Adrenal gland (tissue), 12 donors: ENCODE results near the gene FEM1B. TPM values are rescaled to one million over a fixed set of nuclear protein-coding genes. Genes with fewer than 3 reads are reported as not detected.

Experiments
- DNase-seq, 7 donors: peaks; one replicate each; pipeline ENCODE4 v3.0.0-alpha.2; 2019 to 2020
- H3K27ac ChIP-seq, 5 donors: fragments of 200-600 bp; sonication (generic) in 4 of 5; 1 replicate in 3 of 5; 2 replicates in 2 of 5; pipeline versions ENCODE4 v1.5.1 to v1.8.0; 2016 to 2020; ENCODE audit warnings: mild to moderate bottlenecking in 1 of 5
- H3K27me3 ChIP-seq: fragments of 200-600 bp; 2 replicates; pipeline ENCODE4 v1.8.0; 2021
- H3K36me3 ChIP-seq, 2 donors: fragments of 200-600 bp; replicated peaks in 1 of 2; 1 replicate in 1 of 2; 2 replicates in 1 of 2; pipeline versions ENCODE4 v1.5.1 to v1.8.0; 2018 to 2022
- H3K4me1 ChIP-seq, 2 donors: fragments of 200-600 bp; replicated peaks in 1 of 2; 1 replicate in 1 of 2; 2 replicates in 1 of 2; pipeline versions ENCODE4 v1.5.1 to v1.8.0; 2018 to 2021
- H3K4me3 ChIP-seq, 4 donors: fragments of 200-600 bp; sonication (generic) in 3 of 4; one replicate each; pipeline ENCODE4 v1.5.1; 2016 to 2018
- H3K9me3 ChIP-seq, 3 donors: fragments of 200-600 bp; sonication (generic) in 1 of 3; replicated peaks in 1 of 3; 1 replicate in 2 of 3; 2 replicates in 1 of 3; pipeline versions ENCODE4 v1.5.1 to v1.8.0; 2016 to 2021
- POLR2A ChIP-seq, 2 donors: fragments of 450-650 bp; IDR thresholded peaks; one replicate each; pipeline ENCODE4 v1.6.1; 2017; ENCODE audit warnings: antibody characterized with exemption in 2 of 2, mild to moderate bottlenecking in 2 of 2, moderate library complexity in 1 of 2
- WGBS, 4 donors: extraction: QIAGEN DNeasy Blood & Tissue Kit in 2 of 4; methylation state at CpG; one replicate each; pipeline versions ENCODE4 v1.1.5 to v1.1.7; 2013 to 2017; 5-methylcytosine and 5-hydroxymethylcytosine counted together
- intact Hi-C, 2 donors: fragments of 100-400 bp; cut with DNase I; formaldehyde crosslinking; loops; one replicate each; pipeline versions ENCODE4 v1.14.1 to v1.15.0; 2022 to 2023
- polyA plus RNA-seq, 3 donors: library from polyadenylated mRNA; stranded (reverse); fragments of 200-250 nt in 2 of 3; fragments of 350-450 nt in 1 of 3; fragmentation: Illumina TruSeq in 1 of 3; extraction: RNeasy Lipid Tissue Mini Kit (QIAGEN cat#74804) in 1 of 3; gene quantifications; one replicate each; pipeline ENCODE4 v1.2.3, GENCODE V29; 2013 to 2014
- total RNA-seq, 9 donors: library from RNA; depleted of rRNA in 4 of 9; stranded (reverse); fragments of >200 nt in 4 of 9; fragments of 120-200 nt in 1 of 9; fragmentation: NEBNext Ultra II Directional in 1 of 9; extraction: Animal tissue kit (Norgen Biotek cat#: 25700) in 1 of 9; gene quantifications; one replicate each; pipeline versions ENCODE4 v1.1.0 to v1.2.4, GENCODE V29; 2013 to 2023
- TF ChIP-seq, protein P1 (sequence below), 6 experiments: fragments of 450-650 bp in 4 of 6; fragments of 200-600 bp in 2 of 6; sonication (generic) in 1 of 6; IDR thresholded peaks; 1 replicate in 5 of 6; 2 replicates in 1 of 6; pipeline versions ENCODE4 v1.5.1 to v1.8.0; 2016 to 2021; ENCODE audit warnings: antibody characterized with exemption in 6 of 6, mild to moderate bottlenecking in 2 of 6, moderate library complexity in 1 of 6
- donor health status: healthy with polysubstance abuse.
- donor health status: Bipolar disorder and iron deficiency.
- donor health status: DM: yes; HTN: yes; CAD: no.
- donor health status: DM: no; HTN: no; CAD: no.
- donor health status: DM: no; HTN: no; CAD: no.
- donor health status: DM: yes; HTN: yes; CAD: no.

Gene FEM1B
- total and polyA plus RNA-seq, 12 donors, result 7.0 to 61.5 (median 42.7) TPM

DNA sequence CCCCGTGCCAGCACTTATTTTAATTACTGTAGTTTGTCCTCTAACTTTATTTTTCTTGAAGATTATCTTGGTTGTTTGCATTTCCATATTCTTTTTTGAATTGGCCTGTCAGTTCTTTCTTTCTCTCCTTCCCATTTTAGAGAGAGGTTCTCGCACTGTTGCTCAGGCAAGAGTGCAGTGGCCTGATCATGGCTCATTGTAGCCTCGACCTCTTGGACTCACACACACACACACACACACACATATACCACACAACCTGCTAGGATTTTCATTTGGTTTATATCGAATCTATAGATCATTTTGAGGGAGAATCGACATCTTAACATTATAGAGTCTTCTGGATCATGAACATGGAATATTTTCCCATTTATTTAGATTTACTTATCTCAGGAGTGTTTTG is 8.7 kb downstream of the FEM1B start:
- Histone ChIP-seq H3K36me3 (peaks cover 0 to 25% of the 10 kb centered on the region in 2 donors), H3K4me3 (no peak overlapping the region), H3K9me3 (no peaks in the 10 kb centered on the region), H3K27me3 (no peaks in the 10 kb centered on the region), H3K4me1 (peaks cover 10 to 62% of the 10 kb centered on the region in 2 donors), H3K27ac (no peak overlapping the region)
- DNase-seq, result no peak
- WGBS, 4 donors, result 69 to 78% (median 74%) methylated on average over 5 of the region's 5 CpGs
- intact Hi-C loops, result no loop called here
- TF ChIP-seq, protein P1, sequence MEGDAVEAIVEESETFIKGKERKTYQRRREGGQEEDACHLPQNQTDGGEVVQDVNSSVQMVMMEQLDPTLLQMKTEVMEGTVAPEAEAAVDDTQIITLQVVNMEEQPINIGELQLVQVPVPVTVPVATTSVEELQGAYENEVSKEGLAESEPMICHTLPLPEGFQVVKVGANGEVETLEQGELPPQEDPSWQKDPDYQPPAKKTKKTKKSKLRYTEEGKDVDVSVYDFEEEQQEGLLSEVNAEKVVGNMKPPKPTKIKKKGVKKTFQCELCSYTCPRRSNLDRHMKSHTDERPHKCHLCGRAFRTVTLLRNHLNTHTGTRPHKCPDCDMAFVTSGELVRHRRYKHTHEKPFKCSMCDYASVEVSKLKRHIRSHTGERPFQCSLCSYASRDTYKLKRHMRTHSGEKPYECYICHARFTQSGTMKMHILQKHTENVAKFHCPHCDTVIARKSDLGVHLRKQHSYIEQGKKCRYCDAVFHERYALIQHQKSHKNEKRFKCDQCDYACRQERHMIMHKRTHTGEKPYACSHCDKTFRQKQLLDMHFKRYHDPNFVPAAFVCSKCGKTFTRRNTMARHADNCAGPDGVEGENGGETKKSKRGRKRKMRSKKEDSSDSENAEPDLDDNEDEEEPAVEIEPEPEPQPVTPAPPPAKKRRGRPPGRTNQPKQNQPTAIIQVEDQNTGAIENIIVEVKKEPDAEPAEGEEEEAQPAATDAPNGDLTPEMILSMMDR (IDR thresholded peaks at IDR 0.05), result no peak
- TF ChIP-seq POLR2A (IDR thresholded peaks at IDR 0.05), result no peak

DNA sequence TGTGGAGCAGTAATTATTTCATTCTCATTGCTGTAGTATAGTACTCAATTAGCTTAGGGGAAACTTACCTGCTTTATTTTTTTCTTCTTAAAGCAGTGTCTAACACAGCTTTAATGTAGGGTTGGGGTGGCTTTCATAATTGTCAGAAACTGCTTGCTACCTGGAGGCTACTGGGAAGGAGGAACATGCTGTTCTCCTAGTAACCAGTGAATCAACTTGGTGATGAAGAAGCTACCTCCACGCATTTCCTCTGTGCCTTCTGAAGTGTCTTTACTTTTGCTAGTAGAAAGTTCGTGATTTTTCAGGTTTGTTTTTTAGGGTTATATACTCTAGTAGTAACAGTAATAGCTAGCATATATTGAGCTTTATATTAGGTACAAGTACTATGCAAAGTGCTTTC is 11.5 kb downstream of the FEM1B start:
- no peaks in the 10 kb centered on the region for H3K27me3 ChIP-seq
- no peak overlapping the region for H3K4me3 ChIP-seq
- DNase-seq, result no peak
- intact Hi-C loops, result no loop called here
- 79 to 89% (median 84%) methylated on average over 2 of the region's 2 CpGs for WGBS, 4 donors
- no peak for TF ChIP-seq POLR2A (IDR thresholded peaks at IDR 0.05)
- TF ChIP-seq, protein P1 (IDR thresholded peaks at IDR 0.05), result no peak
- peaks cover 0 to 60% of the 10 kb centered on the region in 2 donors for H3K4me1 ChIP-seq
- no peaks in the 10 kb centered on the region for H3K9me3 ChIP-seq
- peaks cover 0 to 32% of the 10 kb centered on the region in 2 donors for H3K36me3 ChIP-seq
- no peak overlapping the region for H3K27ac ChIP-seq

DNA sequence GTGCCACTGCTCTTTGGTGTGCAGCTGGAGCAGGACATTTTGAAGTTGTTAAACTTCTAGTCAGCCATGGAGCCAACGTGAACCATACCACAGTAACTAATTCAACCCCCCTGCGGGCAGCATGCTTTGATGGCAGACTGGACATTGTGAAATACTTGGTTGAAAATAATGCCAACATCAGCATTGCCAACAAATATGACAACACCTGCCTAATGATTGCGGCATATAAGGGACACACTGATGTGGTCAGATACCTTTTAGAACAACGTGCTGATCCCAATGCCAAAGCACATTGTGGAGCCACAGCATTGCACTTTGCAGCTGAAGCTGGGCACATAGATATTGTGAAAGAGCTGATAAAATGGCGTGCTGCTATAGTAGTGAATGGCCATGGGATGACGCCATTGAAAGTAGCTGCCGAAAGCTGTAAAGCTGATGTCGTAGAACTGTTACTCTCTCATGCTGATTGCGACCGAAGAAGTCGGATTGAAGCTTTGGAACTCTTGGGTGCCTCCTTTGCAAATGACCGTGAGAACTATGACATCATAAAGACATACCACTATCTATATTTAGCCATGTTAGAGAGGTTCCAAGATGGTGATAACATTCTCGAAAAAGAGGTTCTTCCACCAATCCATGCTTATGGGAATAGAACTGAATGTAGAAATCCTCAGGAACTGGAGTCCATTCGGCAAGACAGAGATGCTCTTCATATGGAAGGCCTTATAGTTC is 12.2 kb downstream of the FEM1B start:
- no peak overlapping the region for H3K27ac ChIP-seq
- no peaks in the 10 kb centered on the region for H3K27me3 ChIP-seq
- DNase-seq, result no peak
- no peak overlapping the region for H3K4me3 ChIP-seq
- H3K36me3 ChIP-seq, result peaks cover 0 to 28% of the 10 kb centered on the region in 2 donors
- intact Hi-C loops, result no loop called here
- no peaks in the 10 kb centered on the region for H3K9me3 ChIP-seq
- WGBS, 4 donors, result 92 to 96% (median 94%) methylated on average over 14 of the region's 14 CpGs
- peaks cover 0 to 63% of the 10 kb centered on the region in 2 donors for H3K4me1 ChIP-seq
- no peak for TF ChIP-seq POLR2A (IDR thresholded peaks at IDR 0.05)
- TF ChIP-seq, protein P1 (IDR thresholded peaks at IDR 0.05), result no peak

DNA sequence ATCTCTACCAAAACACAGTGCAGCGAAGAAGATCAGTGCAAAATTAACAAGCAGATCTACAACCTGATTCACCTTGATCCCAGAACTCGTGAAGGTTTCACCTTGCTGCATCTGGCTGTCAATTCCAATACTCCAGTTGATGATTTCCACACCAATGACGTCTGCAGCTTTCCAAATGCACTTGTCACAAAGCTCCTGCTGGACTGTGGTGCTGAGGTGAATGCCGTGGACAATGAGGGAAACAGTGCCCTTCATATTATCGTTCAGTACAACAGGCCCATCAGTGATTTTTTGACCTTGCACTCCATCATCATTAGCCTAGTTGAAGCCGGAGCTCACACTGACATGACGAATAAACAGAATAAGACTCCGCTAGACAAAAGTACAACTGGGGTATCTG is 13.2 kb downstream of the FEM1B start:
- 71 to 76% (median 74%) methylated on average over 8 of the region's 8 CpGs for WGBS, 4 donors
- Histone ChIP-seq H3K27me3 (no peaks in the 10 kb centered on the region), H3K4me1 (peaks cover 6 to 62% of the 10 kb centered on the region in 2 donors), H3K27ac (no peak overlapping the region), H3K9me3 (no peaks in the 10 kb centered on the region), H3K4me3 (no peak overlapping the region), H3K36me3 (peaks cover 0 to 24% of the 10 kb centered on the region in 2 donors)
- no peak for TF ChIP-seq POLR2A (IDR thresholded peaks at IDR 0.05)
- TF ChIP-seq, protein P1 (IDR thresholded peaks at IDR 0.05), result no peak
- intact Hi-C loops, result no loop called here
- DNase-seq, result no peak
